T-helper 9 cell (primary cell): Measurements from ENCODE around the gene ATRNL1.

Experiments used
- DNase-seq: peaks from one replicate; pipeline ENCODE4 v3.0.0-alpha.2; 2020
- total RNA-seq, 2 donors: gene quantifications; one replicate each; lab custom pipeline; 2026; lab: John Stamatoyannopoulos, UW

Gene ATRNL1, protein sequence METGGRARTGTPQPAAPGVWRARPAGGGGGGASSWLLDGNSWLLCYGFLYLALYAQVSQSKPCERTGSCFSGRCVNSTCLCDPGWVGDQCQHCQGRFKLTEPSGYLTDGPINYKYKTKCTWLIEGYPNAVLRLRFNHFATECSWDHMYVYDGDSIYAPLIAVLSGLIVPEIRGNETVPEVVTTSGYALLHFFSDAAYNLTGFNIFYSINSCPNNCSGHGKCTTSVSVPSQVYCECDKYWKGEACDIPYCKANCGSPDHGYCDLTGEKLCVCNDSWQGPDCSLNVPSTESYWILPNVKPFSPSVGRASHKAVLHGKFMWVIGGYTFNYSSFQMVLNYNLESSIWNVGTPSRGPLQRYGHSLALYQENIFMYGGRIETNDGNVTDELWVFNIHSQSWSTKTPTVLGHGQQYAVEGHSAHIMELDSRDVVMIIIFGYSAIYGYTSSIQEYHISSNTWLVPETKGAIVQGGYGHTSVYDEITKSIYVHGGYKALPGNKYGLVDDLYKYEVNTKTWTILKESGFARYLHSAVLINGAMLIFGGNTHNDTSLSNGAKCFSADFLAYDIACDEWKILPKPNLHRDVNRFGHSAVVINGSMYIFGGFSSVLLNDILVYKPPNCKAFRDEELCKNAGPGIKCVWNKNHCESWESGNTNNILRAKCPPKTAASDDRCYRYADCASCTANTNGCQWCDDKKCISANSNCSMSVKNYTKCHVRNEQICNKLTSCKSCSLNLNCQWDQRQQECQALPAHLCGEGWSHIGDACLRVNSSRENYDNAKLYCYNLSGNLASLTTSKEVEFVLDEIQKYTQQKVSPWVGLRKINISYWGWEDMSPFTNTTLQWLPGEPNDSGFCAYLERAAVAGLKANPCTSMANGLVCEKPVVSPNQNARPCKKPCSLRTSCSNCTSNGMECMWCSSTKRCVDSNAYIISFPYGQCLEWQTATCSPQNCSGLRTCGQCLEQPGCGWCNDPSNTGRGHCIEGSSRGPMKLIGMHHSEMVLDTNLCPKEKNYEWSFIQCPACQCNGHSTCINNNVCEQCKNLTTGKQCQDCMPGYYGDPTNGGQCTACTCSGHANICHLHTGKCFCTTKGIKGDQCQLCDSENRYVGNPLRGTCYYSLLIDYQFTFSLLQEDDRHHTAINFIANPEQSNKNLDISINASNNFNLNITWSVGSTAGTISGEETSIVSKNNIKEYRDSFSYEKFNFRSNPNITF (N-terminal part only)
- total RNA-seq = 0 to 0.07 reads per million in 2 donors

DNA sequence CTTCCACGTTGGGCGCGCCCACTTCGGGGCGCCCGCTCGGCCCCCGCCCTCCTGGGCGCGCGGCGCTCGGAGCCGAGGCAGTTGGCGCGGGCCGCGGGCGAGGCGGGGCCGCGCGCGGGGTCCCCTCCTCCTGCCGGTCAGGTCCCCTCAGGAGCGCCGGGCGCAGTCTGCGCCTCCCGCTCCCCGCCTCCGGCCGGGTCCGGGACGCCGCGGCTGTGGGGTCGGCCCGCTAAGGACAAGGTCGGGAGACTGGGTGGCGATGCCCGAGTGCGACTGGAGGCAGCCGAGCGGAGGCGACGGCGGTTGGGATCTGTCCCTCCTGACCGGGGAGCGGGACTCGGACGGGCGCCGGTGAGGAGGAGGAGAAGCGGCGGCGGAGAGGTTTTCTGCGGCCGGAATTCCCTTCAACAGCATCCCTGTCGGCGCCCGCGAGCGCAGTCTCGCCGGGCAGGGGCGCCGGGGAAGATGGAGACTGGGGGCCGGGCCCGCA is at the start of gene ATRNL1:
Gene ATRNL1 (plus strand): TSS at position 80 of the 490 bp plus-strand sequence. CDS start 386 bp downstream, at position 466.
- no peak for DNase-seq

DNA sequence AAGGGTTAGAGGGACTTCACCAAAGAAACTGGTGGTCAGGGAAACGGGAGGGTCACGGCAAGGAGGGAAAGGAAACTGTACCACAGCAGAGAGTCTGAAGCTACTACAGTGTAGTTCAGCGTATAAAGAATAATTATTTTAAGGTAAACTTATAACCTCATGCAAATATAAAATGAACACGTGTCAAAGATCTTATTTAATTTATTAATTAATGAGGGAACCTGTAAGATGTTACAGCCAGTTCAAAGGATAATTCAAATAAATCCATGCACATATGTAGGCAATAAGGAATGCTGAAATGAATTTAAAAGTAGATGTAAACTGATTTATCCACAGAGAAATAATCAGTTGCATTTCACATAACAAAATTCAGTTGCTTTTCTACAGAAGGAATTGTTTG is 49.4 kb upstream of the ATRNL1 start:
- DNase-seq = no peak

DNA sequence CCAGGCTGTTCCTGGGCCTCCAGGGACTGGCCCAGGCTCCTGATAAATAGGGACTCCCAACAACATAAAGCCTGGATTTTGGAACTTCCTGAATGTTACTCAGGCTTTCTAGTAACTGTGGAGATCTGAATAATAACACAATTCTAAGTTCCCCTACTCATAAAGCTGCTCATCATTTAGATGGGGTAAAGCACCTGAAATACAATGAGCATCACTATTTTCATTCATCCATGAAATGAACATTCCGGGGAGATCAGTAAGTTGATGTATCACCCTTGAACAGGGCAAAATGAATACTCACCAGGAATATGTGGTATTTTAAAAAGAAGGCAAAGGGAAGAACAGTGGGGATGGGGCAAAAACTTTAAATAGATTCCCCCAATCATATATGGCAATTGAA is 48.3 kb upstream of the ATRNL1 start:
- no peak for DNase-seq

DNA sequence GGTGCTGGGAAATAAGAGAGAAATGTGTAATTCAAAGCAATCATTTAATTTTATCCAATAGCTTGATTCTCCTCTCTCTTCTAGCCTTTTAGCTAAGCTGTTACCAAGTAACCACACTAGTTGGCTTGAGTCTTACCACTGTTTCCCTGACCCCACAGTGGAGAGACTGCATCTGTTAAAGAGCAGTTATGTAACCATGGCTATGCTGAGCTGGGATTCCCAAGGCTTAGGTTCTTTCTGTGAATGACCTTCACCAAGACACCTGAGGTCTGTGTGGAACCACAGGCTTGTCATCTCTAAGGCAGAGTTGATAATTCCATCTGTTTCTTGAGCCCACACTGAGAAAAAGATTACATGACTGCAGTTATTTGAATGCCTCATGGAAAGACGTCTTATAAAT is 47.7 kb upstream of the ATRNL1 start:
- DNase-seq = no peak

DNA sequence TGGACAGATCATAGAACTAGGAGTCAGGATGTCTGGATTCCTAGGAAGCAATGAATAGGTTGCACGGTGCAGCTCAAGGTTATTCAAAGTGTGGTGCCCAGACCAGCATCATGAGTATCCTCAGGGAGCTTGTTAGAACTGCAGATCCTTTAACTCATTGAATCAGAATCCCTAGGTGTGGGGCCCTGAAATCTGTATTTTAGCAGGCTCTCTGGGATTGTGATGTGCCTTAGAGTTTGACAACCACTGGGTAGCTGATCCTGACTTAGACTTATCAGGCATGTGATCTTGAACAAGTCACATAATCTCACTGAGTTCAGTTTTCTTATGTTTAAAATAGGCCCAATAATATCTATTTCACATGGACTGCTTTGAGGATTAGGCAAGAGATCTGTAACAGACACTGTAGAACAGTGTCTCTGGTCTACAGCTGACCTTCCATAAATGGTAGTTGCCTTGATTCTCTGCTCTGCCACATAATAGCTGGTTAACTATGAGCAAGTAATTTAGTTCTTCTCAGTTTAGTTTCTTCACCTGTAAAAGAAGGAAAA is 46.4 kb upstream of the ATRNL1 start:
- no peak for DNase-seq

DNA sequence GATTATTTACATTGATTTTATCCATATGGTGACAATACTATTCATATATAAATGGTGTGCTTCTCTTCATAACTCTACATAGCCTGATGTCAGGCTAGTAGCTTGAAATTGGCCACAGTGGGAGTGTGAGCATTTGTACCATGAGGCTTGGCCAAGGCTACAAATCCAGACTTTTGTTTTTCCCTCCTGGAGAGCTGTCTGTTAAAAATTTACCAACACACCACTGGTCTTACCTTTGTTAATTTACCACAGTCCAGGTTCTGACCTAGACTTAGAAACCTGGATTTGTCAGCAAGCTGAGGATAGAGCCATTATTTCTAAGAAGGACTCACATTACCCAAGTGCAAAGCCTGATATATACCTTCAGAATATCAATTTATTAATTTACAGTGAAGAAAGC is 45.5 kb upstream of the ATRNL1 start:
- no peak for DNase-seq

DNA sequence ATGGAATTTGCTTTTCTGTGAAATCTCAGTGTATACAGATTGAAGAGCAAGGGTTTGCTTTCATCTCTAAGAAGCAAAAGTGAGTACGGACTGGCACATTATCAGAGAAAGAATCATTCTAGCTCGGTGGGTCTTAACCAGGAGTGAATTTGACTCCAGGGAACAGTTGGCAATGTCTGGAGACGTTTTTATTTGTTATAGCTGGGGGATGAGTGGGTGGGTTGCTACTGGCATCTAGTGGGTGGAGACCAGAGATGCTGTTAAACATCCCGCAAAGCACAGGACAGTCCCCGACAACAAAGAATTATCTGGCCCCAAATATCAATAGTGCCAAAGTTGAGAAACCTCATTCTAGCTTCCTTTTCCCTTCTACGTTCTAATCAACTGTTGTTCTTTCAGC is 43.8 kb upstream of the ATRNL1 start:
- DNase-seq = no peak

DNA sequence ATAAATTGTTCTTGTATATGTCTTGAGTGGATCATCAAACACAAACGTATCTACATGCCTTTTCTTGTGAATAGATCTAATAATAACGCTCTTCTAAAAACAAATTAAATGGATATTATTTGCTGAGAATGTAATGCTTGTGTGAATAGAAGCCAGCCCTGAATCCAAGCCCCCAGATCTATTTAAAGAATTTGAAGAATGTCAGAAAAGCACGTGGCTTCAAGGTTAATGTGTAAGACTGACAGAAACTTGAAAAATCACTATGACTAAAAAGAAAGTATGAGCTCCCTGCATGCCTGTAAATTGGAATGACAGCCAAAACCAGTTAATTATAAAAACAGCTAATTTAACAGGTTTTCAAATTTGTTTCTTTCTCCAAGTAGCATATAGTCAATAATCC is 43.2 kb upstream of the ATRNL1 start:
- DNase-seq = no peak

DNA sequence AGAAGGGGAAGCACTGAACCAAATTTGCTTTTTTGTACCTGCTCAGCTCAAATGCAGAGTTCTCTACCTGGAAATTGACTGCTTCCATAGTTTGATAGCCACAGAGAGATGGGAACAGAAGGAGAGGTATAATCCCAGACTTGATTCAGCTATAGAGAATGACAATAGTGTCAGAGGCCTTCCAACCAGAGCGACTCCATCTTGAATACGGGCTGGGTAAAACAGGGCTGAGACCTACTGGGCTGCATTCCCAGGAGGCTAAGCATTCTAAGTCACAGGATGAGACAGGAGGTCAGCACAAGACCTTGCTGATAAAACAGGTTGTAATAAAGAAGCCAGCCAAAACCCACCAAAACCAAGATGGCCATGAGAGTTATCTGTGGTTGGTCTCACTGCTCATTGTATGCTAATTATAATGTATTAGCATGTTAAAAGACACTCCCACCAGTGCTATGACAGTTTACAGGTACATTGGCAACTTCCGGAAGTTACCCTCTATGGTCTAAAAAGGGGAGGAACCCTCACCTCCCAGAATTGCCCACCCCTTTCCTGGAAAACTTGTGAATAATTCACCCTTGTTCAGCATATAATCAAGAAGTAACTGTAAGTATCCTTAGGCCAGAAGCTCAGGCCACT is 42.7 kb upstream of the ATRNL1 start:
- no peak for DNase-seq

DNA sequence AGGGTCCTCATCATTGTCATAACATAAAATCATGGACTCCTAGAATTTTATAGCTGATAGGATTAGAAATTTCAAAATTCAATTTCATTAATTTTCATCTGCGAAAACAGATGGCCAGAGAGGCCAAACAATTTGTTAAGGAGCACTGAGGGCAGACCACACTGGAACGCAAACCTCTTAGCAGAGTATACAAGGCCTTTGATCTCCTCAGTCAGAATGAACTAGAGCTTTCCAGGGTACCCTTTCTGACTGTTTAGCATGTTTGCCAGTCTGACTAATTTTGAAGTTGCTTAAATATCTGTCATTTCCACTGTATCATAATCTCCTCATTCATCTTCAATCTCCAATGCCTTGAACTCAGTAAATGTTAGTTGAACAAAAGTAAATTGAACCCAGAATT is 41.9 kb upstream of the ATRNL1 start:
- DNase-seq = no peak

DNA sequence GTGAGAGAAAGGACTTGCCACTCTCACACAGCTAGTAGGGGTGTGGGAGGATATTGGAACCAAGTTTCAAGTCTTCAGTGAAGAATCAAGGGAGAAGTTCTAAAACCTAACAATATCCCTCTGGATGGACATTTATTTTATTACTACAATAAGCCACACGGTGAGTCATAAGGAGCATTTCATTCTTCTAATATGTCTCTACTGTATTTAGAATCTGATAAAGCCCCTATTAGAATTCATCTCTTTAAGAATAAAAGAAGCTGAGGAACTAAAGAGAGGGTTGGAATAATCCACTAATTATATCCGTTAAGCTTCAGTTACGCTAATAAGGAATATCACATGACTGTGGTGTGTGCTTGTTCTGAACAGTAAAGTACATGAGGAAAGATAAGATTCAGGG is 40.9 kb upstream of the ATRNL1 start:
- DNase-seq = no peak

DNA sequence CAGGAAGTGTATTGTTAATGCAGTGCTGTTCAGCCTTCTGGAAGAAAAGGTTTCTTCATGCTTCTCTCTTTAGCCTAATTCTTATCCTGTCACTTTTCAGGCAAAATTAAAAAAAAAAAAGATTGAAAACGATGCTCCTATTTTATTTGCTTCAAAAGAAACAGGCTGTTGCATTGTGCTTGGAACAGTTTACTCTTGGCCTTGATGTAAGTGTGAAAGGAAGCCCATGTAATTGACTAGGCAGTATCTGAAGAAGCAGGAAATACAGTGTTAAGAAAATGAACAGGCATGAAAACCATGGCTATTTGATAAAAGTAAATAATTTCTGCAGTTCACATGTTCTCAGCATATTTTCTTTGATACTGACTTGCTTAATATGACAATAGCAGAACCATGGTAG is 40.4 kb upstream of the ATRNL1 start:
- DNase-seq = no peak

DNA sequence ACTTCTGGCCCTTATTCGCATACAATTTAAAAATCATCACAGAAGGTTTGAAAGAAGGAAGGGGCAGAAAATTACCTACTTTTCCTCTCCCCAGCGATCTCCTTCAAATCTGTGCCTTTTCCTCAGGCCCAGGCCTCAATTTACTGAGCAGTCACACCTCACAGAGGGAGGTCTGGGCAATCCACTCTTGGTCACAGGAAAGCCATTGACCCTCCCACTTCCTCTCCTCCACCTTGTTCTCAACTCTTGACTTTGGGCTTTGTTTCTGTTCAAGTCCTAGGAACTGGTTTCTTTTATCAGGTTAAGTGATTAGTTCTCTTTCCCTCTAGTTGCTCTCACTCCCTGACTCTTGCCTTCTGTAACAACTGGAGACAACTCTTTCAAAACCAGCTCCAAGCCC is 37.0 kb upstream of the ATRNL1 start:
- DNase-seq = no peak

DNA sequence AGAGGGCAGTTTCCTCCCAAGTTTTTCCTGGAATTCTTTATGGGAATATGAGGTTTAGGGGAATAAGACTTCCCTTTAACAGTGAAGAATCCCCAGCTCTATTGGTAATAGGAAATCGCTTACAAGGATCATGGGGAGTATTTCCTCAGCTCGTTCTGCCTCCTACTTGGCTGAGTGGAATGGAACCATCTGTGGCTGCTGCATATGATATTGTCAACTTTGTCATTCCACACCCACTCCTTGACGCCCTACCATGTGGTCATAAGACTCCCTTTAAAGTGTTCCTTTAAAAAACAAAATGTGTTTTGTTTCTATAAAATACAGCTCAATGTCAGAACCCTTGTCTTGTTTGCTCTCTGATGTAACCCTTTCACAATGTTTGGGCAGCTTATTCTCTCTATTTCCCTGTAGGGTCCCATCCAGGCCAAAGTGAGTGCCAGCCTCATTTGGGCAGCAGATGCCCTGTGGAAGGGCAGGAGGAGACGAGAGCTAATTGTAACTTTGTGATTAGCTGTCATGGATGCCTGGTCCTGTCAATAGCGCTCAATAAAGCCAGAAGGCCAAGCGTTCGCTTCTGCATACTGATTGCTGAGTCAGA is 33.8 kb upstream of the ATRNL1 start:
- no peak for DNase-seq

DNA sequence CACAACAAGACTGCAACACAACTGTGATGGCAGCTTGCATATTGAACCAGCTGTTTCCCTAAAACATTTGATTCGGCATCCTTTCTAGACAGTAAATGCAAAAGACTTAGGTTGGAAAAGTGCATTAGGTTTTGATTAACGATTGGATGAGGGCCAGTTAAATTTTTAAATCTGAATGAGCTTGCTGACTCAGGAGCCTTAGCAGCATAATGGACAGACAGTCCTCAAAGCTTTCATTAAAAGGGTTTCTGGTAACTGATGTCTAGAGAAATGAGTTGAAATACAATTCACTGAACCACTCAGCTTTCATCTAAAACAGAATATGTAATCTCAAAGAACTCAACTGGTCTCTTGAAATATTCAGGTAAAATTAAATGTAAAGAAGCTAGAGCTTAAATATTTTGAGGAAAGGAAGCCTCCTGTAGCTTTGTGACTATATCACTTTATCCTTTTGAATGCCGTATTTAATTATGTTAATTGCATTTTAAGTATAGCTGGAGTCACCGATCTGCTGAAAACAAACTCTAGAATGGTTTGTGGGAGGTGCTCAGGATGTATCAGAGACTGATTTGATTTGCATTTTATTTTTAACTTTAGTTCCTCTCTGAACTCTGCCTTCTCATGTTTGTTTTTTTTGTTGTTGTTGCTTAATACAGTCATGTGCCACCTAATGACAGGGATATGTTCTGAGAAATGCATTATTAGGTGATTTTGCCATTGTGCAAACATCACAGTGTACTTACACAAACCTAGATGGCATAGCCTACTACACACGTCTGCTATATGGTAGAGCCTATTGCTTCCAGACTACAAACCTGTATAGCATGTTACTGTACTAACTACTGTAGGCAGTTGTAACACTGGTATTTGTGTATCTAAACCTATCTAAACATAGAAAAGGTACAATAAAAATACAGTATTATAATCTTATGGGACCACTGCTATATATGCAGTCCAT is 29.2 kb upstream of the ATRNL1 start:
- no peak for DNase-seq

DNA sequence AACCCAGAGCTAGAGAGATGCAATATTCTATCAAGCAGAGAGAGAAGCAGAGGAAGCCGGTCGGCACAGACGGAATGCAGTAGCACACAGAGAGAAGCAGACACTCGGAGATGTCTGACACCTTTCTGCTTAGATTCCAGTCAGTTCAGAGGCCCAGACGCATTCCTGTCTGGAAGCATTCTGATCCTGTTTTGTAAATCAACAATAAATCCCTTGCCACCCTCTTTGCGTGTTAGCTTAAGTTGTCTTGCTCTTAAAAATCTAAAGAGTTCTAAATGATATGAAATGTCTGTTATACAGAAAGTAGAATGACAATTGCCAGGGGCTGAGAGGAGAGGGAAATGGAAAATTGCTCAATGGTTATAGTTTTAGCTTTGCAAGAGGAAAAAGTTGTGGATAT is 27.4 kb upstream of the ATRNL1 start:
- DNase-seq = no peak

DNA sequence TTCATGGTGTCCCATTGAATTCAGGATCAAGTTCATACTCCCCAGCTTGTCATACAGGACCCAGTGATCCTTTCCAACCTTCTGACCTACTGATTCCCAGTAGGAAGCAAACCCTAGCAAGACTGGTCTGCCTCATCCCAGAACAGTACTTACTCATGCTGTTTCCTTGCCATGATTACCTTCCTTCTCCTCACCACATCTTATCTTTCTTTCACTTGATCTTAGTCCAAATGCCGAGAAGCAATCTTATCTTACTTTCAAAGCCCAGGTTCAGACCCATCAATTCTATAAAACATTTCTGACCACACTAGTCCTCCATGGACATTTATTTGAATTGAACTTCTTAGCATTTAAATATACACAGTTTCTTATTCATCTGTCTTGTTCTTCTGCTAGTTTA is 26.6 kb upstream of the ATRNL1 start:
- no peak for DNase-seq

DNA sequence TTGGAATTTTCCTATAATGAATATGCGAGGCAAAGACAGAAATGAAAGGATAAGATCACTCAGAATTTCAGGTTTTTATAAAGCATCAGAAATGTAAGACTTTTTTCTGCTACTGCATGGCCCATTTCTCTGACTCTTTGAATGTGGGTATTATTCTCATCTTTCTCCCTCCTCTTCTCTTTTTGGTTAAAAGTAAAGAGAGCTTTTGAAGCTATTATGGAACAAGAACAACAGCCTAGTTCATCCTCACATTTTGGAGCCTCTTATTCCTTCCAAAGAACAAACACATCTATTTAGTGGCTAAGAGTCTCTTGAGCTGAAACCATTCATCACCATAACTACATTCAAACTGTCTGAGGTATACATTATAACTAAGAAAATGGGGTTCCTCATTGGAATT is 19.4 kb upstream of the ATRNL1 start:
- no peak for DNase-seq

DNA sequence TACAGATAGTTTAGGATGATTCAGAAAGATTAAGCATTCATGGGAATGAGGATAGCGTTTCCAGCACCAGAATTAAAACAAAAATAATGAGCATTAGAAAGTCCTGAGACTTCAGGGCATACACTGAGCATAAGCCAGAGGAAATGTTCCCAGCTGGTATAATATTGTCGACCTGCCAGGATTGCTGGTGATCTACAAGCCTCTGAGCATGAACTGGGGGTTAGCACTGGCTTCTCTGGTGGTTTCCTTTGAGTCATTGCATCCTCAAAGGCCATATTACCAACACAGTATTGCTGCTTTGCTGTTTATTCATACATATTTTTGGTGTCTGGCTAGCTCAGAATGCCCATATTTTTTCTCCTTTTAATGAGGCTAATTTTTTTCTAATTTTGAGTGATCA is 10.7 kb upstream of the ATRNL1 start:
- no peak for DNase-seq

DNA sequence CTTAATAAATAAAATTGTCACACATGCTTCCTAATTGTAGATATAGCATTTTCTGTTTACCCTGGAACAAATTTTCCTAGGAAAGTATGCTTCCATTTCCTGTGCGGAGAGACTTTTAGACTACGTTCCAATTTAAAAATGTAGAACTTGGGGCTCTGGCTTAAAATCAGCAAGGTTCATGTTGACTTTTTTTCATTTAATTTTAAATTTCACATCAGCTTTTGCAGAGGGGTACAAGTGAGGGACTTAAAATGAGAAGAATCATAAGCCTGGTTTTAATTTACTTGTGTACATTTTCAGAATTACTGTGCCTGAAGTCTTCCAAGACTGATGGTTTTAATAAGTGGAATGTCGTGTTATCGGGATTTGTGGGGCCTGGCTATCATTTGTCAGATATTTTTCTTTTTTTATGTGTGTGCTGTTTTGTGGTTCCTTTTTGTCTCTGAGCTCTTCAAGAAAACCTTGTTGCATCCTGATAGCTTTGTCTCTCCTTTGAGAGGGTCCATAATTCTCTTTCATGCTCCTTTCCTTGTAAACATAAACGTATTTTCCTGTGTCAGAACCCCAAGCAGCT is 8.8 kb upstream of the ATRNL1 start:
- DNase-seq = no peak
